GM19438 (cell line): ENCODE measurements around the gene SDHAF1.
"Not testable (repeated sequence)": the region's sequence is repeated elsewhere in the genome, so short reads cannot be mapped to it uniquely, and the experiment has no call there.

Source experiments
- ATAC-seq: cut with Tn5 transposase; IDR thresholded peaks from one replicate; pipeline ENCODE4 v1.9.1; 2021; ENCODE audit warnings: low read depth; ENCODE audit not compliant: unreplicated experiment

Gene SDHAF1

GRCh38 chr19:35995048-35995993 lies at the start of gene SDHAF1:
Gene SDHAF1 (plus strand): TSS chr19:35995188. CDS start chr19:35995275, 87 bp downstream.
- peak; percentile 74 for ATAC-seq

GRCh38 chr19:35946203-35946602 lies 48.8 kb upstream of the SDHAF1 start:
- ATAC-seq: no peak

GRCh38 chr19:35949131-35949530 lies 45.9 kb upstream of the SDHAF1 start:
- ATAC-seq: no peak

GRCh38 chr19:35955881-35956634 lies 38.9 kb upstream of the SDHAF1 start:
- no peak for ATAC-seq

- ATAC-seq: not testable (repeated sequence)
Measured at GRCh38 chr19:35957411-35957810, 37.6 kb upstream of the SDHAF1 start.

- no peak for ATAC-seq
Measured at GRCh38 chr19:35958660-35959039, 36.3 kb upstream of the SDHAF1 start.

GRCh38 chr19:35959040-35959967 lies 35.7 kb upstream of the SDHAF1 start:
- no peak for ATAC-seq

- ATAC-seq: no peak
Measured at GRCh38 chr19:35959968-35960320, 35.0 kb upstream of the SDHAF1 start.

- ATAC-seq: no peak
Measured at GRCh38 chr19:35960432-35960972, 34.5 kb upstream of the SDHAF1 start.

- ATAC-seq: no peak
Measured at GRCh38 chr19:35963514-35963913, 31.5 kb upstream of the SDHAF1 start.

- no peak for ATAC-seq
Measured at GRCh38 chr19:35966771-35967170, 28.2 kb upstream of the SDHAF1 start.

- no peak for ATAC-seq
Measured at GRCh38 chr19:35973487-35973886, 21.5 kb upstream of the SDHAF1 start.

- no peak for ATAC-seq
Measured at GRCh38 chr19:35975608-35976214, 19.3 kb upstream of the SDHAF1 start.

GRCh38 chr19:35977446-35978222 lies 17.4 kb upstream of the SDHAF1 start:
- ATAC-seq: no peak

- ATAC-seq: no peak
Measured at GRCh38 chr19:35978271-35978670, 16.7 kb upstream of the SDHAF1 start.

GRCh38 chr19:35978832-35979365 lies 16.1 kb upstream of the SDHAF1 start:
- ATAC-seq: no peak

GRCh38 chr19:35980997-35981396 lies 14.0 kb upstream of the SDHAF1 start:
- not testable (repeated sequence) for ATAC-seq

GRCh38 chr19:35983177-35983576 lies 11.8 kb upstream of the SDHAF1 start:
- ATAC-seq: no peak

GRCh38 chr19:35986111-35986510 lies 8.9 kb upstream of the SDHAF1 start:
- ATAC-seq: no peak
